ENCODE data around the gene RPS6KA2. TPM values are rescaled to one million over a fixed set of nuclear protein-coding genes. Genes with fewer than 3 reads are reported as not detected.
A peak's percentile ranks its signal among the peaks of the same experiment; 100 is the strongest.
"Not testable (repeated sequence)": the region's sequence is repeated elsewhere in the genome, so short reads cannot be mapped to it uniquely, and the experiment has no call there.

RPS6KA2 gene
- total RNA-seq, 2 donors from 2014 or later: 2.9 to 4.0 TPM

DNA sequence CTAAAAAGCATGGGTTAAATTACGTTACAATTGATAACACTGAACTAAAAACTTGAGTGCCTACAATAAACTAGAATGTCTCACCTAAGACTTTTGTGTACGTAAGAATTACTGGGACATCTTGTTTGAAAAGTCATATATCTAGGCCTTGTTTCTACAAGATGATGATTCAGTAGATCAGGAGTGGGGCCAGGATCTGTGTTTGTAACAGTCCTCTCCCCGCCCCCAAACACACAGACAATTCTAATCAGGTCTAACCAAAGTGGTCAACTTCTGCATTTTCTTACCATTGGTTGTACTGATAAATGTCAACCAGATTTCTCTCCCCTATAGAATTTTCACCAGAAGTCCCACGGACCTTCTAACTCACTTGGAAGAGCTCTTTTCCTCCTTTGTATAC is 97.5 kb downstream of the RPS6KA2 start:
- peaks cover 0 to 12% of the 10 kb centered on the region in 2 donors for H3K36me3 Mint-ChIP-seq
- DNase-seq (ENCODE audit: low spot score in 2 of 2) (no peak), ATAC-seq (no peak)
- H3K27ac Mint-ChIP-seq: no peak overlapping the region
- no peaks in the 10 kb centered on the region for H3K9me3 Mint-ChIP-seq

- ATAC-seq; H3K27ac Mint-ChIP-seq; H3K9me3 Mint-ChIP-seq; DNase-seq (ENCODE audit: low spot score in 2 of 2): not testable (repeated sequence)
- H3K36me3 Mint-ChIP-seq: peaks cover 0 to 12% of the 10 kb centered on the region in 2 donors
These were observed 98.0 kb downstream of the RPS6KA2 start for GRCh38 chr6:166529058-166529457.

- DNase-seq (ENCODE audit: low spot score in 2 of 2) (no peak), ATAC-seq (no peak)
- Mint-ChIP-seq H3K9me3 (no peaks in the 10 kb centered on the region), H3K27ac (no peak overlapping the region), H3K36me3 (peaks cover 0 to 12% of the 10 kb centered on the region in 2 donors)
These were observed 99.2 kb downstream of the RPS6KA2 start for GRCh38 chr6:166527849-166528248.

GRCh38 chr6:166526937-166527336 is 100.1 kb downstream of the RPS6KA2 start:
- no peaks in the 10 kb centered on the region for H3K9me3 Mint-ChIP-seq
- H3K36me3 Mint-ChIP-seq: peaks cover 0 to 12% of the 10 kb centered on the region in 2 donors
- ATAC-seq (no peak), DNase-seq (ENCODE audit: low spot score in 2 of 2) (no peak)
- H3K27ac Mint-ChIP-seq: no peak overlapping the region

GRCh38 chr6:166525567-166525966 is 101.5 kb downstream of the RPS6KA2 start:
- Mint-ChIP-seq H3K27ac (no peak overlapping the region), H3K9me3 (no peaks in the 10 kb centered on the region), H3K36me3 (peaks cover 0 to 12% of the 10 kb centered on the region in 2 donors)
- ATAC-seq (no peak), DNase-seq (ENCODE audit: low spot score in 2 of 2) (no peak)

- Mint-ChIP-seq H3K27ac (no peak overlapping the region), H3K9me3 (no peaks in the 10 kb centered on the region), H3K36me3 (peaks cover 0 to 10% of the 10 kb centered on the region in 2 donors)
- no peak for DNase-seq (ENCODE audit: low spot score in 2 of 2)
- ATAC-seq: no peak
These were observed 103.1 kb downstream of the RPS6KA2 start for GRCh38 chr6:166523782-166524559.

DNA sequence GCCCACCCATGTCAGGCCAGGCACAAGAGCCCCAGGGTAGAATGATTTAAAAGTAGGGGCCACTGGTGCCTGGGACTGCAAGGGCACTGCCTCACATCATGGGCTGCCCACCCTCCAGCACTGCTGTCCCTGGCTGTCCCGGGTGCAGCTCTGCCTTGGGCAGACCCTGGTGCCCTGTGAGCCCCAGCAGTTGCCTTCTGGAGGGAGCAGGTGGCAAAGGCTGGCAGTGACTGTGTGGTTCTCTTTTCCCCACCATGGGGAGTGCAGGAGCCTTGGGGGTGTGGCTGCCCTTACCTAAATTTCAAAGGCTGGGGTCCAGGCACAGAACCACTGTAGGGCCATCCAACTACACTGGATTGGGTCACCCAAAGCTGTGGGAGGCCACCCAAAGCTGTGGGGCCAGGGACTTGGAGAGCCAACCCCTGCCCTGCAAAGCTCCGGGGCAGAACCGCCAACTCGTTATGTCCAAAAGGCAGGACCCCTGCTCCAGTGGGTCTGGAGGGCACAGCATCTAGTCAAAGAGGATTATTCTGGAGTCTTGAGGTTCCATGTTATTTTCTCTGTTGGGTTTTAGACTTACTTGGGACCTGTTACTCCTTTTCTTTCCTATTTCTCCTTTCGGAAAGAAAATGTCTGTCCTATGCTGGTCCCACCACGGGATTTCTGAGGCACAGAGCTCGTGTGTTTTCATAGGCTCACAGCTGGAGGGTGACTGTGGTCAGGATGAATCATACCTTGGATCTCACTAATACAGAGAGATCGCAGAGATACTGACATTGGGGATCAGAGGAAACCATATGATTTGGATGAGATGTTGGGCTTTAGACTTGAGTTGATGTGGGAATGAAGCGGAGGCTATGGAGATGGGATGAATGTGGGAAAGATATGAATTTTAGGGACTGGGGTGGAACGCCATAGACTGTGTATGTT is 105.9 kb downstream of the RPS6KA2 start:
- Mint-ChIP-seq H3K27ac (no peak overlapping the region), H3K36me3 (peaks cover 0 to 4% of the 10 kb centered on the region in 2 donors)
- DNase-seq (ENCODE audit: low spot score in 2 of 2): no peak

GRCh38 chr6:166516251-166516884 is 110.7 kb downstream of the RPS6KA2 start:
- H3K9me3 Mint-ChIP-seq: peaks cover 0 to 6% of the 10 kb centered on the region in 2 donors
- DNase-seq (ENCODE audit: low spot score in 2 of 2) (no peak), ATAC-seq (no peak)
- no peak overlapping the region for H3K27ac Mint-ChIP-seq
- H3K36me3 Mint-ChIP-seq: peaks cover 0 to 4% of the 10 kb centered on the region in 2 donors

More for the DNA sequence above, 105.9 kb downstream of the RPS6KA2 start:
- peak in 1 of 2 donors; percentile 34 for ATAC-seq
- H3K9me3 Mint-ChIP-seq: peaks cover 0 to 6% of the 10 kb centered on the region in 2 donors

DNA sequence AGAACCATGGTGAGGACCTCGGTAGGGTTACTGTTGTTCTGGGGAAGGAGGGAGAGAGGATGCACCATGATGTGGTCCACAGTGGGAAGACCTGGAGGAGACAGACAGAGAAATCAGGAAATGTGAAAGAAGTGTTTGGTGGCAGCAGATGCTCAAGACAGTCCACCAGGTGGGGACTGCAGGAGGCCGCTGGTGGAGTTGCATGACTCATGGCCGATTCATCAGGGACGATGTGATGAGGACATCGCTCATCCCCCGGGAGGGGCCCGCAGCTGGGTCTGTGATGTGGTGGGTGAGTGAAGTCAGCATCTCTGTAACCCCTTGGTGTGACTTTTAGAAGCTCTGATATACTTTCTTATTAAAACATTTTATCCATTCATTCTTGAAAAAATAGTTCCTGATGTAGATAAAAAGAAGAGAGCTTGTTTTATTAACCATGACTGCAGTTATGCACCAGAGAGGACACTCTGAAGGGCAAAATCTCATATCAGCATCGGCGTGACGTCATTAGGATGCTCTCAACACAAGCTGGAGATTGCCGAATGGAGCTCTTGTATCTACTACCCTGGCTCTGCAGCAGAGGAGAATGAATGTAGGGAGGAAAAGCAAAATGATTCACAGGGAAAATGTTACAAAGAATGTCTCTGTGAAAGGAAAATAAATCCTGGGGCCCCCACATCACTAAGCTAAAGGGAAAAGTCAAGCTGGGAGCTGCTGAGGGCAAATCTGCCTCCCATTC is 111.8 kb downstream of the RPS6KA2 start:
- DNase-seq (ENCODE audit: low spot score in 2 of 2) (peak in 1 of 2 donors; percentile 60), ATAC-seq (peak; percentile 99)
- Mint-ChIP-seq H3K27ac (no peak overlapping the region), H3K36me3 (peaks cover 0 to 2% of the 10 kb centered on the region in 2 donors), H3K9me3 (peaks cover 0 to 6% of the 10 kb centered on the region in 2 donors)

DNA sequence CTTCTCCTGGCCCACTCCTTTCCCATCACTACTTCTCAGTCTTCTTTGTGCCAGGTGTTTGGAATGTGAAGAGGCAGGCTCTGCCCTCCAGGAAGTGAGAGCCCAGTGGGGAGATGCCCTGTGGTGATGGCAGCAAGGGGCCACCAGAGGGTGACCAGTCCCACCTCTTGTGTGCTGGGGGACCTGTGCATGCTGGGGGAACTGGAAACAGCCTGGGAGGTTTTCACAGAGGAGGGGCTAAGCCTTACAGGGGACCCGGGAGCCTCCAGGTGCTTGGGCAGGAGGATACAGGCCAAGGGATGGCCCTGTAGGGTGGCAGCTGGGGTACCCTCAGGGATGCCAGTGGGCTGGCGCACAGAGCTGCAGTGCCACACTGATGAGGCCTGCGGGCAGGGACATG is 112.9 kb downstream of the RPS6KA2 start:
- ATAC-seq (no peak), DNase-seq (ENCODE audit: low spot score in 2 of 2) (no peak)
- Mint-ChIP-seq H3K9me3 (peaks cover 0 to 6% of the 10 kb centered on the region in 2 donors), H3K36me3 (no peaks in the 10 kb centered on the region), H3K27ac (no peak overlapping the region)

DNA sequence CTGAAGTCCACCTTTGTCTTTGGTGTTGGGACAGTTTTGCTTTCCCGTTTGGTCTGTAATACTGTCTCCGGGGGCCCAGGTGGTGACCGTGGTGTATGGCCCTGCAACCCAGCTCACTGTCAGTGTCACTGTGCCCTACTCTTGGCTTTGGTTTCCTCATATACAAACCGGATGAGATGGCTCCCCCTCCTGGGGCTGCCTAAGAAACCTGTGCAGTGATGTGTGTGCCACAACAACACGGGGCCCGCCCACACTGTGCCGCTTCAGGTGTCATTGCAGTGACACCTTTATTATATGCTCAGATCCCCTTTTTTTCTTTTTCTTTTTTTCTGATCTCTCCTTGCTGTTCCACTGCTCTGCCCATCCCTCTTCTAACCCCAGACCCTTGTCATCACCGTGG is 114.5 kb downstream of the RPS6KA2 start:
- Mint-ChIP-seq H3K9me3 (no peaks in the 10 kb centered on the region), H3K36me3 (no peaks in the 10 kb centered on the region), H3K27ac (no peak overlapping the region)
- DNase-seq (ENCODE audit: low spot score in 2 of 2) (no peak), ATAC-seq (peak; percentile 24 to 56)

- H3K36me3 Mint-ChIP-seq: no peaks in the 10 kb centered on the region
- H3K27ac Mint-ChIP-seq: peak overlapping the region in 1 of 2 donors; percentile 6
- DNase-seq (ENCODE audit: low spot score in 2 of 2) (no peak), ATAC-seq (no peak)
- no peaks in the 10 kb centered on the region for H3K9me3 Mint-ChIP-seq
These were observed 115.7 kb downstream of the RPS6KA2 start for GRCh38 chr6:166511316-166511715.

DNA sequence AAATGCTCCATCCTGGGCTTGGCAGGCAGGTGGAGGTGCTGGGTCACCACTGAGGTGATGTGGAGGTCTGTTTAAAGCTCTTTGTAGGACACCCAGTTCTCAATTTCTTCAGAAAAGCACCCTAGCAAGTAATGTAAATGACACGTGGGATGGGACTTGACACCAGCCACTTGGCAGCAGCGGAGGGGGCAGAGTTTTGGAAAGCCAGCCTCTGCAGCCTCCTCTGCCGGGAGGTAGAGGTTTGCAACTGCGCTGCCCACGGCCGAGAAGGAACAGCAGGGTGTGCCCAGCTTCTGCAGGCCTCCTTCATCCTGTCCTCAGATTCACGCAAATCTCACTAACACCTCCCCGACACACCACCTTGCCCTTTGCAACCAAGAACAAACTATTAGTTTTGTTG is 117.9 kb downstream of the RPS6KA2 start:
- Mint-ChIP-seq H3K9me3 (no peaks in the 10 kb centered on the region), H3K27ac (no peak overlapping the region), H3K36me3 (no peaks in the 10 kb centered on the region)
- no peak for ATAC-seq
- DNase-seq (ENCODE audit: low spot score in 2 of 2): no peak

DNA sequence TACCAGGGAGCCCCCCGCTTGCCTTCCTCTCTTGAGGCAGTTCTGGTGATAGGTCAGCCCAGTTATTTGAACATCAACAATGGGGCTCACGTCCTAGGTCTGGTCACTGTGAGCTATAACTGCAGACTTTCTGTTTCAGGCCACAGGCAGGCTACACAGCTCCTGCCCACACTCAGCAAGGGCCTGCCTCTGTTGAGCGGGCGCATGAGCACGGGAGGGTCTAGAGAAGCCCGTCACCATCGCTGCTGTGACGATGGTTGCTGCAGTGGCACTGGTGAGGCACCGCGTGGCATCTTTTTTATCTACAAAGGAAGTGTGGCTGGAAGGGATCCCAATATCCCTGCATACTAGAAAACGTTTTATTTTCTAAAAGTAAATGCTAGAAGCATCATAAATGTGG is 118.3 kb downstream of the RPS6KA2 start:
- no peak for ATAC-seq
- no peak for DNase-seq (ENCODE audit: low spot score in 2 of 2)
- Mint-ChIP-seq H3K9me3 (no peaks in the 10 kb centered on the region), H3K36me3 (no peaks in the 10 kb centered on the region), H3K27ac (no peak overlapping the region)

GRCh38 chr6:166507809-166508564 is 119.1 kb downstream of the RPS6KA2 start:
- H3K27ac Mint-ChIP-seq: no peak overlapping the region
- no peaks in the 10 kb centered on the region for H3K36me3 Mint-ChIP-seq
- no peak for ATAC-seq
- no peak for DNase-seq (ENCODE audit: low spot score in 2 of 2)
- H3K9me3 Mint-ChIP-seq: no peaks in the 10 kb centered on the region

GRCh38 chr6:166507380-166507779 is 119.7 kb downstream of the RPS6KA2 start:
- no peak for DNase-seq (ENCODE audit: low spot score in 2 of 2)
- H3K9me3 Mint-ChIP-seq: no peaks in the 10 kb centered on the region
- ATAC-seq: no peak
- no peaks in the 10 kb centered on the region for H3K36me3 Mint-ChIP-seq
- H3K27ac Mint-ChIP-seq: no peak overlapping the region
